Adrenal gland (tissue), 5 donors: ENCODE measurements around the gene LRRC4C.

ENCODE experiments used
- POLR2A ChIP-seq, 2 donors: fragments of 450-650 bp; IDR thresholded peaks; one replicate each; pipeline ENCODE4 v1.6.1; 2017; ENCODE audit warnings: antibody characterized with exemption in 2 of 2, mild to moderate bottlenecking in 2 of 2, moderate library complexity in 1 of 2
- TF ChIP-seq, protein P1 (sequence below), 6 experiments: fragments of 450-650 bp in 4 of 6; fragments of 200-600 bp in 2 of 6; sonication (generic) in 1 of 6; IDR thresholded peaks; 1 replicate in 5 of 6; 2 replicates in 1 of 6; pipeline versions ENCODE4 v1.5.1 to v1.8.0; 2016 to 2021; ENCODE audit warnings: antibody characterized with exemption in 6 of 6, mild to moderate bottlenecking in 2 of 6, moderate library complexity in 1 of 6
- donor health status: DM: no; HTN: no; CAD: no.

DNA sequence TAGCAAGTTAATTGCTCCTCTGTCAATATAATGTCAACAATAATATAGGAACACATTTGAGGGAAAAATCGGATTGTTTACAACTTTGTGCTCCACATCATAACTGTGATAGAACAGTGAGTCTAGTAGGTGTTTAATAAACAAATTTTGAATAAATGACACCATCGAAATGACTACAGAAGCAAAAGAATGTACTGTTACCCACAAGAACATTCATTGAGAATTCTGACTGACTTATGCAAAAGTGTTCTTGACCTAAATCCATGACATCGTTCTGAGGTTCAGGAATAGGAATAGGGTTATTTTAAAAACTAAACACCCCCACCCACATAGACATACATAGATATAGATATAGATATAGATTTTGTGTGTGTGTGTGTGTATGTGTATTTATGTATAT, 8.4 kb downstream of the LRRC4C start:
- TF ChIP-seq, protein P1, sequence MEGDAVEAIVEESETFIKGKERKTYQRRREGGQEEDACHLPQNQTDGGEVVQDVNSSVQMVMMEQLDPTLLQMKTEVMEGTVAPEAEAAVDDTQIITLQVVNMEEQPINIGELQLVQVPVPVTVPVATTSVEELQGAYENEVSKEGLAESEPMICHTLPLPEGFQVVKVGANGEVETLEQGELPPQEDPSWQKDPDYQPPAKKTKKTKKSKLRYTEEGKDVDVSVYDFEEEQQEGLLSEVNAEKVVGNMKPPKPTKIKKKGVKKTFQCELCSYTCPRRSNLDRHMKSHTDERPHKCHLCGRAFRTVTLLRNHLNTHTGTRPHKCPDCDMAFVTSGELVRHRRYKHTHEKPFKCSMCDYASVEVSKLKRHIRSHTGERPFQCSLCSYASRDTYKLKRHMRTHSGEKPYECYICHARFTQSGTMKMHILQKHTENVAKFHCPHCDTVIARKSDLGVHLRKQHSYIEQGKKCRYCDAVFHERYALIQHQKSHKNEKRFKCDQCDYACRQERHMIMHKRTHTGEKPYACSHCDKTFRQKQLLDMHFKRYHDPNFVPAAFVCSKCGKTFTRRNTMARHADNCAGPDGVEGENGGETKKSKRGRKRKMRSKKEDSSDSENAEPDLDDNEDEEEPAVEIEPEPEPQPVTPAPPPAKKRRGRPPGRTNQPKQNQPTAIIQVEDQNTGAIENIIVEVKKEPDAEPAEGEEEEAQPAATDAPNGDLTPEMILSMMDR (IDR thresholded peaks at IDR 0.05), result no peak
- no peak for TF ChIP-seq POLR2A (IDR thresholded peaks at IDR 0.05)
